ENCODE results near the gene PARP15. TPM values are rescaled to one million over a fixed set of nuclear protein-coding genes. Genes with fewer than 3 reads are reported as not detected.
"Not testable (repeated sequence)": the region's sequence is repeated elsewhere in the genome, so short reads cannot be mapped to it uniquely, and the experiment has no call there.

The PARP15 gene
- total and polyA plus RNA-seq, 2 donors (not counting 3 experiments of a cell fraction or from before 2014, with no cell fraction given): 0.81 to 1.4 TPM

DNA sequence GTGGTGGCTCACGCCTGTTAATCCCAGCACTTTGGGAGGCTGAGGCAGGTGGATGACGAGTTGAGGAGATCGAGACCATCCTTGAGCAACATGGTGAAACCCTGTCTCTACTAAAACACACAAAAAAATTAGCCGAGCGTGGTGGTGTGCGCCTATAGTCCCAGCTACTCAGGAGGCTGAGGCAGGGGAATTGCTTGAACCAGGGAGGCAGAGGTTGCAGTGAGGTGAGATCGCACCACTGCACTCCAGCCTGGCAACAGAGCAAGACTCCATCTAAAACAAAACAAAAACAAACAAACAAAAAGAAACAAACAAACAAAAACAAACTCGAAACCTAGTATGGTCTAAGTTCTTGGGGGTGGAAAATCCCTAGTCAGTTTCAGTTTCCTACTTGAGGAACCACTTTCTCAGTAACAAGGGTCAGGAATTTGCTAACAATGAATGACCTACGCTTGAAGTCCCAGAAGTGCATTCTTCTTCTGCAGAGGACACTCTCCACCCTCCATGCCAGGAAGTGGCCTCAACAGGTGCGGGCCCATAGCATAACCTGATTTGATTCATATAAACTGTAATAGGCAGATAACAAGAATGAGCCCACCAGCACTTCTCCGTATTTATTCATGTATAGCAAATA lies 105.4 kb downstream of the PARP15 start:
- CTCF ChIA-PET: interaction anchor here (1.6 kb wide), 1 partner anchor 290 kb away, joined by 6 read pairs; no protein-coding TSS in a partner anchor
- H3K4me1 ChIP-seq (ENCODE audit: control insufficient read depth, extremely low read depth, insufficient read depth, low read length): peaks cover 20% of the 10 kb centered on the region
- dilution Hi-C loops (cut with MboI; ENCODE audit: extremely low pct_ligation_motif_present, low sequenced_read_pairs); H3K9me3 ChIP-seq (replicated peaks; ENCODE audit: control insufficient read depth, insufficient read depth, low read length); H3K4me2 ChIP-seq (ENCODE audit: insufficient read depth, low read length); H3K36me3 ChIP-seq (ENCODE audit: control insufficient read depth in 2 of 2, extremely low read depth in 1 of 2, insufficient read depth in 2 of 2, low read length in 2 of 2); H3K9me1 ChIP-seq (replicated peaks; ENCODE audit: control insufficient read depth, extremely low read depth, insufficient read depth, low read length); H3K27ac ChIP-seq (ENCODE audit: insufficient read depth, low read depth, low read length); DNase-seq (ENCODE audit: low read depth, low spot score); FAIRE-seq; H3K79me2 ChIP-seq (ENCODE audit: control insufficient read depth, insufficient read depth, low read length); H4K20me1 ChIP-seq (replicated peaks; ENCODE audit: control insufficient read depth, extremely low read depth, insufficient read depth, low read length); H3K9ac ChIP-seq (replicated peaks; ENCODE audit: extremely low read depth, insufficient read depth, low read length); H3K27me3 ChIP-seq (ENCODE audit: control insufficient read depth in 2 of 2, insufficient read depth in 2 of 2, low read length in 2 of 2); POLR2A ChIA-PET; H2AFZ ChIP-seq (ENCODE audit: low read depth, low read length); BruUV-seq (replicated peaks); H3K4me3 ChIP-seq (replicated peaks in 1 of 3; ENCODE audit: insufficient read depth in 1 of 3, low read depth in 1 of 3, low read length in 3 of 3): not testable (repeated sequence)
- intact Hi-C loops (cut with micrococcal nuclease): loop anchor here (5.0 kb wide), 1 partner anchor 344 kb away; the partner anchor contains the start of gene SEMA5B

DNA sequence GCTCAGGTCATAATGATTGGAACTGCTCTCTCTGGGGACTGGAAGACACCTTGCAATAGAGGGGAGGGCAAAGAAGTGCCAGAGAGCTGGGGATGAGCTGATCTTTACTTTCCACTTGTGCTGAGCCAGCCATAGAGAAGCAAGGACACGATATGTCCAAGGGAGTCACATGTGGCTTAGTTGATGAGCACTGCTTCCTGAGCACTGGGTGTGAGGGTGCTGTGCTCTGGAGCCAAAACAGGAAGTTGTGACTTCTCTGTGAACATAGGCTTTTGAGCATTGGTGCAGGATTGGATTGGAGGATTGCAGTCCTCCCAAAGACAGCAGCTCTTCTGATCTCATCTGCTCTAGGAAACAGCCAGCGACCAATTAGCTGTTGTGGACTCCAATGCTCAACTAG lies 109.8 kb downstream of the PARP15 start:
- BruUV-seq (replicated peaks): no TSS peak
- Histone ChIP-seq H3K9ac (replicated peaks; ENCODE audit: extremely low read depth, insufficient read depth, low read length) (no peak overlapping the region), H3K9me1 (replicated peaks; ENCODE audit: control insufficient read depth, extremely low read depth, insufficient read depth, low read length) (no peaks in the 10 kb centered on the region), H3K9me3 (replicated peaks; ENCODE audit: control insufficient read depth, insufficient read depth, low read length) (no peaks in the 10 kb centered on the region), H3K4me1 (ENCODE audit: control insufficient read depth, extremely low read depth, insufficient read depth, low read length) (no peaks in the 10 kb centered on the region), H3K4me2 (ENCODE audit: insufficient read depth, low read length) (no peak overlapping the region), H4K20me1 (replicated peaks; ENCODE audit: control insufficient read depth, extremely low read depth, insufficient read depth, low read length) (no peaks in the 10 kb centered on the region), H2AFZ (ENCODE audit: low read depth, low read length) (no peak overlapping the region), H3K79me2 (ENCODE audit: control insufficient read depth, insufficient read depth, low read length) (no peaks in the 10 kb centered on the region), H3K27me3 (ENCODE audit: control insufficient read depth in 2 of 2, insufficient read depth in 2 of 2, low read length in 2 of 2) (no peaks in the 10 kb centered on the region), H3K36me3 (ENCODE audit: control insufficient read depth in 2 of 2, extremely low read depth in 1 of 2, insufficient read depth in 2 of 2, low read length in 2 of 2) (peaks cover 3 to 23% of the 10 kb centered on the region in 2 experiments), H3K27ac (ENCODE audit: insufficient read depth, low read depth, low read length) (no peak overlapping the region), H3K4me3 (replicated peaks in 1 of 3; ENCODE audit: insufficient read depth in 1 of 3, low read depth in 1 of 3, low read length in 3 of 3) (no peak overlapping the region)
- no peak for TF ChIP-seq POLR2AphosphoS5 (IDR thresholded peaks at IDR 0.05; ENCODE audit: insufficient read depth, low read depth, low read length)
- TF ChIP-seq MYC (IDR thresholded peaks at IDR 0.05; ENCODE audit: low read depth, low read length): no peak
- no peak for TF ChIP-seq JUN (IDR thresholded peaks at IDR 0.05; ENCODE audit: borderline replicate concordance, insufficient read depth, insufficient read length, low read depth)
- TF ChIP-seq POLR2A (IDR thresholded peaks at IDR 0.05; ENCODE audit: low read depth, low read length): no peak
- no peak for TF ChIP-seq EZH2 (IDR thresholded peaks at IDR 0.05; ENCODE audit: borderline replicate concordance, low read depth, low read length, severe bottlenecking)
- no peak for TF ChIP-seq FOS (IDR thresholded peaks at IDR 0.05; ENCODE audit: borderline replicate concordance, insufficient read depth, low read length)
- TF ChIP-seq GATA2 (IDR thresholded peaks at IDR 0.05; ENCODE audit: insufficient read depth, insufficient read length, low read depth, low read length): no peak
- TF ChIP-seq, protein P1, sequence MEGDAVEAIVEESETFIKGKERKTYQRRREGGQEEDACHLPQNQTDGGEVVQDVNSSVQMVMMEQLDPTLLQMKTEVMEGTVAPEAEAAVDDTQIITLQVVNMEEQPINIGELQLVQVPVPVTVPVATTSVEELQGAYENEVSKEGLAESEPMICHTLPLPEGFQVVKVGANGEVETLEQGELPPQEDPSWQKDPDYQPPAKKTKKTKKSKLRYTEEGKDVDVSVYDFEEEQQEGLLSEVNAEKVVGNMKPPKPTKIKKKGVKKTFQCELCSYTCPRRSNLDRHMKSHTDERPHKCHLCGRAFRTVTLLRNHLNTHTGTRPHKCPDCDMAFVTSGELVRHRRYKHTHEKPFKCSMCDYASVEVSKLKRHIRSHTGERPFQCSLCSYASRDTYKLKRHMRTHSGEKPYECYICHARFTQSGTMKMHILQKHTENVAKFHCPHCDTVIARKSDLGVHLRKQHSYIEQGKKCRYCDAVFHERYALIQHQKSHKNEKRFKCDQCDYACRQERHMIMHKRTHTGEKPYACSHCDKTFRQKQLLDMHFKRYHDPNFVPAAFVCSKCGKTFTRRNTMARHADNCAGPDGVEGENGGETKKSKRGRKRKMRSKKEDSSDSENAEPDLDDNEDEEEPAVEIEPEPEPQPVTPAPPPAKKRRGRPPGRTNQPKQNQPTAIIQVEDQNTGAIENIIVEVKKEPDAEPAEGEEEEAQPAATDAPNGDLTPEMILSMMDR (IDR thresholded peaks at IDR 0.05; ENCODE audit: extremely low read depth in 1 of 2, insufficient read depth in 1 of 2, low read depth in 1 of 2, low read length in 2 of 2): no peak
- TF ChIP-seq, protein P2, sequence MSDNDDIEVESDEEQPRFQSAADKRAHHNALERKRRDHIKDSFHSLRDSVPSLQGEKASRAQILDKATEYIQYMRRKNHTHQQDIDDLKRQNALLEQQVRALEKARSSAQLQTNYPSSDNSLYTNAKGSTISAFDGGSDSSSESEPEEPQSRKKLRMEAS (IDR thresholded peaks at IDR 0.05; ENCODE audit: insufficient read depth, insufficient read length): no peak
- CTCF ChIA-PET: interaction anchor here (0.7 to 3.2 kb wide), 6 partner anchors 8 to 303 kb away, joined by 3 to 19 read pairs (median 3); partner anchors contain the start of gene FAM162A
- POLR2A ChIA-PET: no interaction called here
- FAIRE-seq (no peak), DNase-seq (ENCODE audit: low read depth, low spot score) (no peak)
- intact Hi-C loops (cut with micrococcal nuclease) (no loop called here), dilution Hi-C loops (cut with MboI; ENCODE audit: extremely low pct_ligation_motif_present, low sequenced_read_pairs) (no loop called here)

Measured in endothelial cell of umbilical vein (primary cell).